ENCODE data around the gene PCED1A.

Gene PCED1A

DNA sequence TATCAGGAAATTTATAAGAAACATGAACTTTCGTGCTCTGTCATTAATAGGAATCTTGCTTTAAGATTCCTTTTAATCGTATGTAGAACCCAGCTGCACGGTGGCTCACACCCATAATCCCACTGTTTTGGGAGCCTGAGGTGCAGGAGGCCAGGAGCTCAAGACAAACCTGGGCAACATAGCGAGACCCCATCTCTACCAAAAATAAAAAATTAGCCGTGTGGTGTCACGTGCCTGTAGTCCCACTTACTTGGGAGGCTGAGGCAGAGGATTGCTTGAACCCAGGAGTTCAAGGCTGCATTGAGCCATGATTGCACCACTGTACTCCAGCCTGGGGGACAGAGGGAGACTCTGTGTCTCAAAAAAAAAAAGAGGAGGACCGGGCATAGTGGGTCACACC is 40.2 kb upstream of the PCED1A start:
- TF ChIP-seq, protein P1, sequence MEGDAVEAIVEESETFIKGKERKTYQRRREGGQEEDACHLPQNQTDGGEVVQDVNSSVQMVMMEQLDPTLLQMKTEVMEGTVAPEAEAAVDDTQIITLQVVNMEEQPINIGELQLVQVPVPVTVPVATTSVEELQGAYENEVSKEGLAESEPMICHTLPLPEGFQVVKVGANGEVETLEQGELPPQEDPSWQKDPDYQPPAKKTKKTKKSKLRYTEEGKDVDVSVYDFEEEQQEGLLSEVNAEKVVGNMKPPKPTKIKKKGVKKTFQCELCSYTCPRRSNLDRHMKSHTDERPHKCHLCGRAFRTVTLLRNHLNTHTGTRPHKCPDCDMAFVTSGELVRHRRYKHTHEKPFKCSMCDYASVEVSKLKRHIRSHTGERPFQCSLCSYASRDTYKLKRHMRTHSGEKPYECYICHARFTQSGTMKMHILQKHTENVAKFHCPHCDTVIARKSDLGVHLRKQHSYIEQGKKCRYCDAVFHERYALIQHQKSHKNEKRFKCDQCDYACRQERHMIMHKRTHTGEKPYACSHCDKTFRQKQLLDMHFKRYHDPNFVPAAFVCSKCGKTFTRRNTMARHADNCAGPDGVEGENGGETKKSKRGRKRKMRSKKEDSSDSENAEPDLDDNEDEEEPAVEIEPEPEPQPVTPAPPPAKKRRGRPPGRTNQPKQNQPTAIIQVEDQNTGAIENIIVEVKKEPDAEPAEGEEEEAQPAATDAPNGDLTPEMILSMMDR (IDR thresholded peaks at IDR 0.05; ENCODE audit: insufficient read depth, low read depth, low read length, missing control alignments): no peak
- no peak overlapping the region for H3K4me3 ChIP-seq (ENCODE audit: low read length)
- no peak for DNase-seq (ENCODE audit: low read depth)

DNA sequence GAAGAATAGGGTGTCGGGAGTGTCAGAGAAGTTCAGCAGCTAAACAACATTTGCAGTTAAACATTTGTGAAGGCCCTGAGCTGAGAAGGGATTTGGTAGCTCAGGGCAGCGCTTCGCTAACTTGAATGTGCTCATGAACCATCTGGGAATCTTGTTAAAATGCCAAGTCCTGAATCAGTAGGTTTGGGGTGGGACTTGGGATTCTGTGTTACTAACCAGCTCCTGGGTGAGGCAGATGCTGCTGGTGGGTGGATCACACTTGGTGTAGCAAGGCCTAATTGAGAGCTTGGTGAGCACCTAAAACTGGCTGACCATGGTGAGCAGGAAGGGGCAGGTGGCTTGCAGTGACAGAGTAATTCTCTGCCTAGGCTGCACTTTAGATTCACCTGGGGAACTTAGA is 38.7 kb upstream of the PCED1A start:
- H3K4me3 ChIP-seq (ENCODE audit: low read length): no peak overlapping the region
- TF ChIP-seq, protein P1 (IDR thresholded peaks at IDR 0.05; ENCODE audit: insufficient read depth, low read depth, low read length, missing control alignments): no peak
- DNase-seq (ENCODE audit: low read depth): peak; percentile 57

DNA sequence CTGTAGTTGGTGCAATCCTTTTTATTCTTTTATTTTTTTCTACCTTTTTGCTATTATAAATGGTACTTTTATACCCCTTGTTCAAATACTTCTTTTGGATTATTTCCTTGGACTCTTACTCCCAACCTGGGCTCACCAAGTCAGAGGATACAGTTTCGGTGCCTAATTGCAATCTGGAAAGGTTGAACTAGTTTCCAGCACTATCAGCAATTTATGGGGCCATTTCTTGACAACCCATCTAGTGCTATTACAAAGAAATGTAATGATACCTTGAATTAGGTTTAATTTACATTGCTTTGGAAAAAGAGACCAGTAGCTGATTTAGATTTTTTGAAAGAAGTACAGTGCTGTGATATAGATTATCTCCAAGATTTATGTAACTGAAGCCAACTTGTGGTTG is 38.1 kb upstream of the PCED1A start:
- TF ChIP-seq, protein P1 (IDR thresholded peaks at IDR 0.05; ENCODE audit: insufficient read depth, low read depth, low read length, missing control alignments): no peak
- no peak for DNase-seq (ENCODE audit: low read depth)
- no peak overlapping the region for H3K4me3 ChIP-seq (ENCODE audit: low read length)

DNA sequence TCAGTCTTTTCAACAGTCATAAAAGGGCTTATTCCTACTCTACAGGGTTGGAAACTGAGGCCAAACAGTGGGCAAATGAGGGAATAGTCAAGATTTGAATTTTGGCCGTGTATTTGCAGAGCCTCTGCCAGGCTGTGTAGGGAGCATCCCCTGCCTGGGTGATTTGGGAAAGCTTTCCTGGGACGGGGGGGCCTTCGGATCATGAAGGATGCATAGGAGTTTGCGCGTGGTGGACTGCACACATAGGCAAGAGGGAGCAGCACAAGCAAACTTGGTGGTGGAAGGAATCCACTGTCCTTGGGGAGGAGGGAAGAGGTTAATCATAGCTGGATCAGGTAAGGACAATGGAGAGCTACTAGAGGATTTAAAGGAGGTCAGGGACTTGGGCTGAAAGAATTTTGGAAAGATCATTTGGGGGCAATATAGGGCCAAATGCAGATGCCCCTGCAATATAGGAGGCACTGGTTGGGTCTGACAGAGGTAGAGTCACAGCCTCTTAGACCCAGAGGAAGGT is 35.3 kb upstream of the PCED1A start:
- TF ChIP-seq, protein P1 (IDR thresholded peaks at IDR 0.05; ENCODE audit: insufficient read depth, low read depth, low read length, missing control alignments): no peak
- no peak overlapping the region for H3K4me3 ChIP-seq (ENCODE audit: low read length)
- no peak for DNase-seq (ENCODE audit: low read depth)

DNA sequence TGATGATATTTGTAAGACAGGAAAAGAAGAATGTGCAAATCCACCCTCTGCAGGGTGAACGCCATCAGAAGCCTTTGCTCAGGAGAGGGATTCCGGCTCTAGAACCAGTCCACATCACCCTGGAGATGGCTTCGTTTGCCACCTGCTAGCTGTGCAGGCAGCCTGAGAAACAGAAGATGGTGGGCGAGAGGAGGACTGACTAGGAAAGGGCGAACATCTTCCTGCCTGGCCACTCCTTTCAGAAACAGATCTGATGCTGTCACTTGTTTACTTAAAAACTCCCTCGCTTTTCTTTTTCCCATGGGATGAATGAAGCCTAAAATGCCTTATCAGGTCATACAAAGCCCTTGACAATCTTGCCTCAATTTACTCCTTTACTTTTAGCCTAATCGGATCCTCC is 34.0 kb upstream of the PCED1A start:
- DNase-seq (ENCODE audit: low read depth): no peak
- TF ChIP-seq, protein P1 (IDR thresholded peaks at IDR 0.05; ENCODE audit: insufficient read depth, low read depth, low read length, missing control alignments): no peak
- H3K4me3 ChIP-seq (ENCODE audit: low read length): peak overlapping the region; percentile 76

DNA sequence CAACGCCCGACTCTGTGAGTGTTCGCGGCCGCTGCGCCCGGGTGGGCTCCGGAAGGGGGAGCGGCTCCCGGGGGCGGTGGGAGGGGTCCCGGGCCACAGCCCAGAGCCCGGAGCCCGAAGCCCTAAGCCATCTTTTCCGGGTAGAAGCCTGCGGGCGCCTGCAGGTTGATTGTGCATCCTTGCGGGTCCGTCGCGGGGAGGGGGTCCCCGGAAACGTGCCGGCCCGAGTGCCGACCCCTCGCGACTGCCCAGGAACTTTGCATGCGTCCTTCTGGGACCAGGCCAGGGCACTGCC is 33.2 kb upstream of the PCED1A start:
- TF ChIP-seq, protein P1 (IDR thresholded peaks at IDR 0.05; ENCODE audit: insufficient read depth, low read depth, low read length, missing control alignments): no peak
- no peak for DNase-seq (ENCODE audit: low read depth)

DNA sequence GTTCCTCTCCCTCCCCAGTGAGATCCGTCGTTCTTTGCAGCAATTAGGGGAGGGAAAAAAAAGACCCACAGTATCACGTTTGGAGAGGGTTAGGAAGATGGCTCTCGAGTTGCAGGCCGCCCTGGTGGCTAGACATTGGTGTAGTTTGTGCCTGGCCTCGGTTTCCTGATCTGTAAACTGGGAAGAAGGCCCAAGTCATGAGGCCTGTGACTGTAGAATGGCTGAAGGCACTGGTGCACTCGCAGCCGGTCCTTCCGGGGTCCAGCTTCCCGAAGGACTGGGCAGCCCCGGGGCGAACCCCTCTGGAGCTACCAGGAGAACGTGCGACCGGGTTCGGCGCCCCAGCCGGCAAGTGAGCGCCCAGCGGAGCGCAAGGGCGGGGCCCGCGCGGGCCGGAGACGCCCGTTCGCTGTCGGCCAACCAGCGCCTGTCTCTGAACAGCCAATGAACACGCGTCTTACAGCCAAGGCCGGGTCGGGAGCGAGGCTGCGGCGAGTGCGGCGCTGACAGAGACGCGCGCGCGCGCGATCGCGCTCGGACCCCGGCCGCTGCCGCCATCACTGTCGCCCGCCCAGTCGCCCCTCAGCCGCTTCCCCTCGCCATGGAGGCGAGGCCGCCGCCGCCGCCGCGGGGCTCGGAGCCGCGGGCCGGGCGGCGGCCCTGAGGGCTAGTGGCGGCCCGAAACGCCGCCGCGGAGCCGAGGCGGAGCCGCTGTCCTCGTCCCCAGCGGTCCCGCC is 32.7 kb upstream of the PCED1A start, which contains the start of gene PTPRA:
Gene PTPRA (plus strand): TSS at position 472 of the 737 bp plus-strand sequence. CDS start 90,797 bp downstream, outside the sequence.
- DNase-seq (ENCODE audit: low read depth): peak; percentile 93
- peak within 1 kb of the TSS; percentile 76 for H3K4me3 ChIP-seq (ENCODE audit: low read length)
- TF ChIP-seq, protein P1 (IDR thresholded peaks at IDR 0.05; ENCODE audit: insufficient read depth, low read depth, low read length, missing control alignments): no peak

More for the DNA sequence above, 33.2 kb upstream of the PCED1A start:
- peak overlapping the region; percentile 76 for H3K4me3 ChIP-seq (ENCODE audit: low read length)
